CD8-positive, alpha-beta memory T cell (primary cell): Measurements from ENCODE around the gene CRABP2. TPM values are rescaled to one million over a fixed set of nuclear protein-coding genes. Genes with fewer than 3 reads are reported as not detected.

Experiments used
- CTCF ChIA-PET: fragments of 350-600 bp; sonication (Branson Sonifier 250); formaldehyde crosslinking; loops from one replicate; lab custom pipeline; 2021; ENCODE audit warnings: antibody characterized with exemption; lab: Charles Lee
- POLR2A ChIA-PET: fragments of 350-600 bp; sonication (Branson Sonifier 250); formaldehyde crosslinking; loops from one replicate; lab custom pipeline; 2021; ENCODE audit warnings: antibody characterized with exemption; lab: Charles Lee
- DNase-seq, 5 donors: peaks; one replicate each; pipeline versions ENCODE4 v3.0.0 to v3.0.0-alpha.2; 2020 to 2022; ENCODE audit warnings: mixed read lengths in 1 of 5
- H3K27ac ChIP-seq: one replicate; pipeline ENCODE4 v1.7.0; 2013; ENCODE audit warnings: low read depth, mild to moderate bottlenecking, low read length, moderate library complexity
- H3K27me3 ChIP-seq: 2 replicates; pipeline ENCODE4 v1.7.0; 2013; ENCODE audit warnings: low read length, mild to moderate bottlenecking; ENCODE audit not compliant: insufficient read depth, poor library complexity, severe bottlenecking
- H3K36me3 ChIP-seq: 2 replicates; pipeline ENCODE4 v1.7.0; 2013; ENCODE audit warnings: mild to moderate bottlenecking, low read length, moderate library complexity; ENCODE audit not compliant: insufficient read depth
- H3K4me1 ChIP-seq: 2 replicates; pipeline ENCODE4 v1.7.0; 2013; ENCODE audit warnings: mild to moderate bottlenecking, low read length, moderate library complexity; ENCODE audit not compliant: insufficient read depth
- H3K4me3 ChIP-seq: 2 replicates; pipeline ENCODE4 v1.7.0; 2013; ENCODE audit warnings: mild to moderate bottlenecking, low read length
- H3K9me3 ChIP-seq: 2 replicates; pipeline ENCODE4 v1.7.0; 2013; ENCODE audit warnings: mild to moderate bottlenecking, low read length
- H3K27ac Mint-ChIP-seq, 8 donors: one replicate each; pipeline ENCODE4 v1.8.0; 2020 to 2021; ENCODE audit warnings: mixed read lengths in 8 of 8, mild to moderate bottlenecking in 6 of 8, inconsistent platforms in 3 of 8, moderate library complexity in 3 of 8
- H3K27me3 Mint-ChIP-seq, 2 donors: one replicate each; pipeline ENCODE4 v1.8.0; 2020 to 2021; ENCODE audit warnings: mixed read lengths in 2 of 2, mild to moderate bottlenecking in 1 of 2, moderate library complexity in 1 of 2
- H3K36me3 Mint-ChIP-seq, 3 donors: one replicate each; pipeline ENCODE4 v1.8.0; 2020 to 2021; ENCODE audit warnings: mixed read lengths in 3 of 3, inconsistent platforms in 1 of 3, mild to moderate bottlenecking in 1 of 3
- H3K4me1 Mint-ChIP-seq, 3 donors: one replicate each; pipeline ENCODE4 v1.8.0; 2020 to 2021; ENCODE audit warnings: mixed read lengths in 3 of 3, inconsistent platforms in 1 of 3, mild to moderate bottlenecking in 1 of 3
- H3K4me3 Mint-ChIP-seq, 7 donors: one replicate each; pipeline ENCODE4 v1.8.0; 2020 to 2021; ENCODE audit warnings: mixed read lengths in 7 of 7, mild to moderate bottlenecking in 6 of 7, moderate library complexity in 4 of 7, inconsistent platforms in 2 of 7
- H3K9me3 Mint-ChIP-seq, 5 donors: one replicate each; pipeline ENCODE4 v1.8.0; 2020 to 2022; ENCODE audit warnings: mixed read lengths in 5 of 5, mild to moderate bottlenecking in 3 of 5, moderate library complexity in 2 of 5, inconsistent platforms in 1 of 5
- polyA plus RNA-seq: library from polyadenylated mRNA; unstranded; fragments of 300-500 nt; fragmentation: Illumina TruSeq; gene quantifications from one replicate; pipeline ENCODE4 v1.2.3, GENCODE V29; 2021
- total RNA-seq, 2 experiments: library from RNA; stranded (reverse); gene quantifications; one replicate each; pipeline ENCODE4 v1.2.3, GENCODE V29; 2021

Gene CRABP2
- total and polyA plus RNA-seq, 3 experiments from 2014 or later, result 0.66 to 0.71 TPM; not detected in 1

GRCh38 chr1:156727926-156728598 lies 22.7 kb upstream of the CRABP2 start, which contains the start of gene METTL25B:
METTL25B (plus strand) TSS chr1:156728469; CDS start chr1:156729105, 636 bp downstream.
- peak in 4 of 5 donors; percentile 68 to 84 (median 74) for DNase-seq
- Histone ChIP-seq H3K36me3 (peaks cover 17% of the 10 kb centered on the region), H3K27ac (peak within 1 kb of the TSS; percentile 98), H3K9me3 (no peaks in the 10 kb centered on the region), H3K4me3 (peak within 1 kb of the TSS; percentile 97), H3K27me3 (no peaks in the 10 kb centered on the region), H3K4me1 (peaks cover 39% of the 10 kb centered on the region)
- peaks cover 31 to 33% (median 32%) of the 10 kb centered on the region in 3 donors for H3K4me1 Mint-ChIP-seq
- ChIA-PET CTCF (interaction anchor here (0.6 to 6.5 kb wide), 12 partner anchors 14 to 133 kb away, joined by 3 to 183 read pairs (median 30); partner anchors contain the start of genes CRABP2, HDGF, INSRR and MRPL24), POLR2A (interaction anchor here (0.6 to 4.2 kb wide), 12 partner anchors 11 to 133 kb away, joined by 3 to 45 read pairs (median 6); partner anchors contain the start of genes HDGF, MRPL24, NTRK1 and PRCC)
- no peaks in the 10 kb centered on the region for H3K9me3 Mint-ChIP-seq
- peak within 1 kb of the TSS in 4 of 8 donors; percentile 99 to 100 (median 99) for H3K27ac Mint-ChIP-seq
- H3K36me3 Mint-ChIP-seq, result peaks cover 9 to 42% (median 14%) of the 10 kb centered on the region in 3 donors
- peaks cover 0 to 2% of the 10 kb centered on the region in 2 donors for H3K27me3 Mint-ChIP-seq
- H3K4me3 Mint-ChIP-seq, result peak within 1 kb of the TSS in 1 of 7 donors; percentile 55

- Histone ChIP-seq H3K4me1 (peaks cover 39% of the 10 kb centered on the region), H3K27me3 (no peaks in the 10 kb centered on the region), H3K9me3 (no peaks in the 10 kb centered on the region), H3K36me3 (peaks cover 21% of the 10 kb centered on the region), H3K27ac (peak overlapping the region; percentile 98), H3K4me3 (peak overlapping the region; percentile 80)
- H3K27ac Mint-ChIP-seq, result peak overlapping the region in 4 of 8 donors; percentile 99 to 100 (median 99)
- DNase-seq, result no peak
- peaks cover 0 to 2% of the 10 kb centered on the region in 2 donors for H3K27me3 Mint-ChIP-seq
- ChIA-PET POLR2A (interaction anchor here (0.8 to 4.2 kb wide), 7 partner anchors 13 to 133 kb away, joined by 3 to 45 read pairs (median 9); partner anchors contain the start of genes HDGF, MRPL24, NTRK1 and PRCC), CTCF (interaction anchor here (0.6 to 6.5 kb wide), 18 partner anchors 13 to 162 kb away, joined by 3 to 183 read pairs (median 14); partner anchors contain the start of genes CRABP2, HDGF, INSRR and MRPL24)
- H3K36me3 Mint-ChIP-seq, result peaks cover 9 to 42% (median 13%) of the 10 kb centered on the region in 3 donors
- H3K4me3 Mint-ChIP-seq, result no peak overlapping the region
- peaks cover 31 to 33% (median 32%) of the 10 kb centered on the region in 3 donors for H3K4me1 Mint-ChIP-seq
- no peaks in the 10 kb centered on the region for H3K9me3 Mint-ChIP-seq
These were observed 22.1 kb upstream of the CRABP2 start for GRCh38 chr1:156727492-156727891.

- H3K27me3 Mint-ChIP-seq, result peaks cover 0 to 2% of the 10 kb centered on the region in 2 donors
- Histone ChIP-seq H3K9me3 (no peaks in the 10 kb centered on the region), H3K36me3 (peaks cover 24% of the 10 kb centered on the region), H3K27ac (peak overlapping the region; percentile 98), H3K4me1 (peaks cover 39% of the 10 kb centered on the region), H3K4me3 (peak overlapping the region; percentile 80), H3K27me3 (no peaks in the 10 kb centered on the region)
- peaks cover 9 to 44% (median 13%) of the 10 kb centered on the region in 3 donors for H3K36me3 Mint-ChIP-seq
- no peak overlapping the region for H3K4me3 Mint-ChIP-seq
- DNase-seq, result peak in 3 of 5 donors; percentile 36 to 48 (median 39)
- CTCF ChIA-PET, result interaction anchor here (0.8 to 6.5 kb wide), 46 partner anchors 9 to 341 kb away, joined by 3 to 183 read pairs (median 6); partner anchors contain the start of genes CRABP2, HDGF, INSRR and MRPL24
- no peaks in the 10 kb centered on the region for H3K9me3 Mint-ChIP-seq
- peak overlapping the region in 1 of 8 donors; percentile 99 for H3K27ac Mint-ChIP-seq
- POLR2A ChIA-PET, result interaction anchor here (1.0 to 4.2 kb wide), 6 partner anchors 14 to 40 kb away, joined by 4 to 45 read pairs (median 16); partner anchors contain the start of genes CRABP2, HDGF, MRPL24 and PRCC
- H3K4me1 Mint-ChIP-seq, result peaks cover 31 to 34% (median 33%) of the 10 kb centered on the region in 3 donors
These were observed 21.3 kb upstream of the CRABP2 start for GRCh38 chr1:156726549-156727226.

GRCh38 chr1:156725683-156726280 lies 20.4 kb upstream of the CRABP2 start:
- ChIA-PET POLR2A (interaction anchor here (0.9 to 4.2 kb wide), 6 partner anchors 15 to 41 kb away, joined by 3 to 28 read pairs (median 4); partner anchors contain the start of genes CRABP2, HDGF and PRCC), CTCF (interaction anchor here (0.8 to 6.5 kb wide), 46 partner anchors 9 to 340 kb away, joined by 3 to 183 read pairs (median 6); partner anchors contain the start of genes CRABP2, HDGF, INSRR and MRPL24)
- Mint-ChIP-seq H3K9me3 (no peaks in the 10 kb centered on the region), H3K27me3 (peaks cover 0 to 2% of the 10 kb centered on the region in 2 donors), H3K4me1 (peaks cover 29 to 34% (median 31%) of the 10 kb centered on the region in 3 donors), H3K4me3 (no peak overlapping the region), H3K36me3 (peaks cover 9 to 54% (median 13%) of the 10 kb centered on the region in 3 donors), H3K27ac (no peak overlapping the region)
- Histone ChIP-seq H3K4me3 (peak overlapping the region; percentile 80), H3K27ac (peak overlapping the region; percentile 44), H3K36me3 (peaks cover 33% of the 10 kb centered on the region), H3K9me3 (no peaks in the 10 kb centered on the region), H3K27me3 (no peaks in the 10 kb centered on the region), H3K4me1 (peaks cover 39% of the 10 kb centered on the region)
- peak; percentile 72 to 84 (median 76) for DNase-seq

- POLR2A ChIA-PET, result interaction anchor here (0.6 kb wide), 1 partner anchor 139 kb away, joined by 4 read pairs; the partner anchor contains the start of gene NTRK1
- no peak for DNase-seq
- peak overlapping the region in 2 of 8 donors; percentile 32 to 74 for H3K27ac Mint-ChIP-seq
These were observed 16.2 kb upstream of the CRABP2 start for GRCh38 chr1:156721535-156721934.

GRCh38 chr1:156721131-156721530 lies 15.7 kb upstream of the CRABP2 start:
- Mint-ChIP-seq H3K4me3 (no peak overlapping the region), H3K36me3 (peaks cover 9 to 64% (median 15%) of the 10 kb centered on the region in 3 donors), H3K4me1 (peaks cover 18 to 20% (median 20%) of the 10 kb centered on the region in 3 donors), H3K9me3 (no peaks in the 10 kb centered on the region), H3K27ac (peak overlapping the region in 1 of 8 donors; percentile 46), H3K27me3 (peaks cover 0 to 1% of the 10 kb centered on the region in 2 donors)
- Histone ChIP-seq H3K27me3 (no peaks in the 10 kb centered on the region), H3K36me3 (peaks cover 44% of the 10 kb centered on the region), H3K4me3 (no peak overlapping the region), H3K27ac (no peak overlapping the region), H3K4me1 (peaks cover 22% of the 10 kb centered on the region), H3K9me3 (no peaks in the 10 kb centered on the region)
- ChIA-PET CTCF (interaction anchor here (1.2 to 5.3 kb wide), 3 partner anchors 13 to 35 kb away, joined by 3 to 32 read pairs (median 3); no protein-coding TSS in a partner anchor), POLR2A (interaction anchor here (0.6 kb wide), 1 partner anchor 140 kb away, joined by 4 read pairs; the partner anchor contains the start of gene NTRK1)
- no peak for DNase-seq

More at GRCh38 chr1:156721535-156721934, 16.2 kb upstream of the CRABP2 start:
- CTCF ChIA-PET, result interaction anchor here (1.2 to 5.3 kb wide), 3 partner anchors 13 to 35 kb away, joined by 3 to 32 read pairs (median 3); no protein-coding TSS in a partner anchor
- no peaks in the 10 kb centered on the region for H3K9me3 Mint-ChIP-seq
- peaks cover 0 to 1% of the 10 kb centered on the region in 2 donors for H3K27me3 Mint-ChIP-seq
- Histone ChIP-seq H3K4me3 (no peak overlapping the region), H3K27me3 (no peaks in the 10 kb centered on the region), H3K4me1 (peaks cover 26% of the 10 kb centered on the region), H3K27ac (no peak overlapping the region), H3K9me3 (no peaks in the 10 kb centered on the region), H3K36me3 (peaks cover 44% of the 10 kb centered on the region)
- peaks cover 9 to 63% (median 14%) of the 10 kb centered on the region in 3 donors for H3K36me3 Mint-ChIP-seq
- peaks cover 16 to 20% (median 20%) of the 10 kb centered on the region in 3 donors for H3K4me1 Mint-ChIP-seq
- no peak overlapping the region for H3K4me3 Mint-ChIP-seq
